Measurements from ENCODE around the gene SMC3. TPM values are rescaled to one million over a fixed set of nuclear protein-coding genes. Genes with fewer than 3 reads are reported as not detected.

Gene SMC3
- total and polyA plus RNA-seq, 12 donors = 10.0 to 38.8 (median 21.5) TPM

- peak in 2 of 7 donors; percentile 20 to 24 for DNase-seq
- Histone ChIP-seq H3K27ac (no peak overlapping the region), H3K4me3 (no peak overlapping the region), H3K27me3 (no peaks in the 10 kb centered on the region), H3K4me1 (replicated peaks in 1 of 2) (peaks cover 0 to 29% of the 10 kb centered on the region in 2 donors), H3K9me3 (replicated peaks in 1 of 3) (no peaks in the 10 kb centered on the region), H3K36me3 (replicated peaks in 1 of 2) (peaks cover 0 to 42% of the 10 kb centered on the region in 2 donors)
- 51 to 59% (median 52%) methylated on average over 5 of the region's 5 CpGs for WGBS, 4 donors
- no peak for TF ChIP-seq POLR2A (IDR thresholded peaks at IDR 0.05)
- no peak for TF ChIP-seq CTCF (IDR thresholded peaks at IDR 0.05)
- intact Hi-C loops (cut with DNase I) = no loop called here
These were observed 8.7 kb downstream of the SMC3 start for GRCh38 chr10:110576220-110576619.

GRCh38 chr10:110577056-110577455 is 9.6 kb downstream of the SMC3 start:
- H3K36me3 ChIP-seq (replicated peaks in 1 of 2) = peaks cover 0 to 51% of the 10 kb centered on the region in 2 donors
- 78 to 87% (median 80%) methylated on average over 3 of the region's 3 CpGs for WGBS, 4 donors

GRCh38 chr10:110584006-110584405 is 16.5 kb downstream of the SMC3 start:
- WGBS, 4 donors = 87 to 95% (median 93%) methylated on average over 3 of the region's 3 CpGs
- peaks cover 0 to 89% of the 10 kb centered on the region in 2 donors for H3K36me3 ChIP-seq (replicated peaks in 1 of 2)
- no peak for DNase-seq

More at GRCh38 chr10:110577056-110577455, 9.6 kb downstream of the SMC3 start:
- DNase-seq = no peak
- Histone ChIP-seq H3K27ac (no peak overlapping the region), H3K9me3 (replicated peaks in 1 of 3) (no peaks in the 10 kb centered on the region), H3K4me3 (no peak overlapping the region), H3K27me3 (no peaks in the 10 kb centered on the region), H3K4me1 (replicated peaks in 1 of 2) (peaks cover 0 to 26% of the 10 kb centered on the region in 2 donors)
- TF ChIP-seq CTCF (IDR thresholded peaks at IDR 0.05) (no peak), POLR2A (IDR thresholded peaks at IDR 0.05) (no peak)
- intact Hi-C loops (cut with DNase I) = no loop called here

GRCh38 chr10:110591760-110592159 is 24.3 kb downstream of the SMC3 start:
- no peak for DNase-seq
- intact Hi-C loops (cut with DNase I) = no loop called here
- Histone ChIP-seq H3K9me3 (replicated peaks in 1 of 3) (no peaks in the 10 kb centered on the region), H3K27ac (no peak overlapping the region), H3K27me3 (no peaks in the 10 kb centered on the region), H3K4me1 (replicated peaks in 1 of 2) (no peaks in the 10 kb centered on the region), H3K36me3 (replicated peaks in 1 of 2) (peaks cover 0 to 75% of the 10 kb centered on the region in 2 donors), H3K4me3 (no peak overlapping the region)
- 91 to 97% (median 93%) methylated on average over 5 of the region's 5 CpGs for WGBS, 4 donors
- TF ChIP-seq CTCF (IDR thresholded peaks at IDR 0.05) = no peak
- TF ChIP-seq POLR2A (IDR thresholded peaks at IDR 0.05) = no peak

More at GRCh38 chr10:110584006-110584405, 16.5 kb downstream of the SMC3 start:
- TF ChIP-seq CTCF (IDR thresholded peaks at IDR 0.05) (no peak), POLR2A (IDR thresholded peaks at IDR 0.05) (no peak)
- no peaks in the 10 kb centered on the region for H3K9me3 ChIP-seq (replicated peaks in 1 of 3)
- no peak overlapping the region for H3K4me3 ChIP-seq
- no peak overlapping the region for H3K27ac ChIP-seq
- no peaks in the 10 kb centered on the region for H3K27me3 ChIP-seq
- intact Hi-C loops (cut with DNase I) = no loop called here
- no peaks in the 10 kb centered on the region for H3K4me1 ChIP-seq (replicated peaks in 1 of 2)
